B cell (primary cell): Measurements from ENCODE around the gene BBS2.

Experiments
- CTCF ChIP-seq: fragments of 200-600 bp; IDR thresholded peaks from one replicate; pipeline ENCODE4 v1.8.0; 2022; ENCODE audit warnings: antibody characterized with exemption, mild to moderate bottlenecking
- EZH2 ChIP-seq: IDR thresholded peaks from 2 replicates; pipeline ENCODE4 v1.6.1; 2012; ENCODE audit warnings: borderline replicate concordance, low read depth, mild to moderate bottlenecking, moderate library complexity, low read length; ENCODE audit not compliant: insufficient read depth, poor library complexity, severe bottlenecking

- TF ChIP-seq CTCF, result no peak
- TF ChIP-seq EZH2, result no peak
Observed at GRCh38 chr16:56515665-56516064, 4.2 kb downstream of the BBS2 start.
